ENCODE measurements around the gene SCCPDH.
"Not testable (repeated sequence)": the region's sequence is repeated elsewhere in the genome, so short reads cannot be mapped to it uniquely, and the experiment has no call there.

The SCCPDH gene

DNA sequence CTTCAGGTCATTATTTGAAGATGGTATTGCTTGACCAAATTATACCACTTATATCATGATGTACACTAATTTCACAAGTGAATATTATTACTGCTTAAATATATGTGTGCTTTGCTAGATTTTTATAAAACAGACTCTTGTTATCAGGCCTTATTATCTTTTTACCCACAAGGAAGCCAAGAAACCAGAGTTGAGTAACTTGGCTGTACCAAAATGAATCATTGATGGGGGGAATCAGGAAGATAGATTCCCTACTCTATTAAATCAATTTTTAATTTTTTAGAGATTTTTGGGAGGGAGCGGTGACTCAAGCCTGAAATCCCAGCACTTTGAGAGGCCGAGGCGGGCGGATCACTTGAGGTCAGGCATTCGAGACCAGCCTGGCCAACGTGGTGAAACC is 16.0 kb upstream of the SCCPDH start:
- DNase-seq (ENCODE audit: low spot score): no peak

DNA sequence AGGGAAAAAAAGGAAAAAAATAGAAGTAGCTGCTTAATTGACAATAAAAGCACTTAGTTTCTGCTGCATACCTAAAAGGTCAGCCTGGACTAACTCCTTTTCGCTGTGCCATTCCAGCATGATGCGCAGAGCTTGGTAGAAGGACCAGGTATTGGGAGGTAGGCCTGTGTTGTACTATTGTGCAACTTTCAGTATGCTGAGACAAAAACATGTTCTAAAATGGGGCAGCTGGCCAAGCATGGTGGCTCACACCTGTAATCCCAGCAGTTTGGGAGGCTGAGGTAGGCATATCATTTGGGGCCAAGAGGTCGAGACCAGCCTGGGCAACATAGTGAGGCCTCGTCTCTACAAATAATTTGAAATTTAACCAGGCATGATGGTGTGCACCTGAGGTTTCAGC is 15.0 kb upstream of the SCCPDH start:
- DNase-seq (ENCODE audit: low spot score): no peak

DNA sequence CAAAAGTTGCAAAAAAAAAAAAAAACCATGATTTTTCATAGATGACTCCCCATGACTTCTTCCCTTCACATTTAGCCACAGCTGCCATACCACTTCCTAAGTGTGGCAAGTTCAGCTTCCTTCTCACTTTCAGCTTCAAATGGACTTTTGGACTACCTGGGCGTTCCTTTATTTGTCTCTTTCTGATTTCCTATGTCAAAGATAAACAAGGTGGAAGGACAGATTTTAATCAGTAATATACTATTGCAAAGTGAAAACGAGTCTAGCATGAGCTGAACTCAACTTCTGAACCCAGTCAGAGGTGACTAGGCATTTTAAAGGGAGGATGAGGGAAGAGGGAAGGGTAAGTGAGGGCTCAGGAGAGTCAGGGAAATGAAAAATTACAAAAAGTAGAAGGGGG is 14.4 kb upstream of the SCCPDH start:
- no peak for DNase-seq (ENCODE audit: low spot score)

DNA sequence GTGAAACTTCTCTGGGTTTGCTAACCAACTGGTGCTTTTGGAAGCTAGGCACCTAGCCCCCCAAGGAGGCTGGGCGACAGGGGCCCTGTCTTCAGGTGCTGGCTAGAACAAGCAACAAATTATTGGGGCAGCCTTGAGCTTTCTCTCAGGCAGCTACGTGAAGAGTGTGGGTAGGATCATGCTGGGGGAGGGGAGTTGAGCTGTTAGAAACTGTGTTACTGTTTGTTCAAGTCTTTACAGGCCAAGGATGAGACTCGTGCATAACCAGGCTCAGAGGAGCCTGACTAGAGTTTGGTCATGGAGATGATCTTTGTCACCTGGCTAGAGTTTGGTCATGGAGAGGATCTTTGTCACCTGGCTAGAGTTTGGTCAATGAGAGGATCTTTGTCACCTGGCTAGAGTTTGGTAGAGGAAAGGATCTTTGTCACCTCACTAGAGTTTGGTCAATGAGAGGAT is 12.6 kb upstream of the SCCPDH start:
- DNase-seq (ENCODE audit: low spot score): no peak

DNA sequence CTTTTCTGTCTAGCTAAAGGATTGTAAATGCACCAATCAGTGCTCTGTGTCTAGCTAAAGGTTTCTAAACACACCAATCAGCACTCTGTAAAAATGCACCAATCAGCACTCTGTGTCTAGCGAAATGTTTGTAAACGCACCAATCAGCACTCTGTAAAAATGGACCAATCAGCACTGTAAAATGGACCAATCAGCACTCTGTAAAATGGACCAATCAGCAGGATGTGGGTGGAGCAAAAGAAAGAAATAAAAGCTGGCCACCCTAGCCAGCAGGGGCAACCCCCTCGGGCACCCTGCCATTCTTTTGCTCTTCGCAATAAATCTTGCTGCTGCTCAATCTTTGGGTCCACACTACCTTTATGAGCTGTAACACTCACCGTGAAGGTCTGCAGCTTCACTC is 11.8 kb upstream of the SCCPDH start:
- DNase-seq (ENCODE audit: low spot score): not testable (repeated sequence)

DNA sequence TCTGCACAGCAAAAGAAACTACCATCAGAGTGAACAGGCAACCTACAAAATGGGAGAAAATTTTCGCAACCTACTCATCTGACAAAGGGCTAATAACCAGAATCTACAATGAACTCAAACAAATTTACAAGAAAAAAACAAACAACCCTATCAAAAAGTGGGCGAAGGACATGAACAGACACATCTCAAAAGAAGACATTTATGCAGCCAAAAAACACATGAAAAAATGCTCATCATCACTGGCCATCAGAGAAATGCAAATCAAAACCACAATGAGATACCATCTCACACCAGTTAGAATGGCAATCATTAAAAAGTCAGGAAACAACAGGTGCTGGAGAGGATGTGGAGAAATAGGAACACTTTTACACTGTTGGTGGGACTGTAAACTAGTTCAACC is 4.8 kb upstream of the SCCPDH start:
- not testable (repeated sequence) for DNase-seq (ENCODE audit: low spot score)

DNA sequence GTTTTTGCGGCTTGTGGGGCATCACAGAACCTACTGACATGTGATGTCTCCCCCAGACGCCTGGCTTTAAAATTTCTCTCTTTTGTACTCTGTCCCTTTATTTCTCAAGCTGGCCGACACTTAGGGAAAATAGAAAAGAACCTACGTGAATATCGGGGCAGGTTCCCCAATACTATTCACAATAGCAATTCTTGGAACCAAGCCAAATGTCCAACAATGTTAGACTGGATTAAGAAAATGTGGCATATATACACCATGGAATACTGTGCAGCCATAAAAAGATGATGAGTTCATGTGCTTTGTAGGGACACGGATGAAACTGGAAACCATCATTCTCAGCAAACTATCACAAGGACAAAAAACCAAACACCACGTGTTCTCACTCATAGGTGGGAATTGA is 3.4 kb upstream of the SCCPDH start:
- not testable (repeated sequence) for DNase-seq (ENCODE audit: low spot score)

DNA sequence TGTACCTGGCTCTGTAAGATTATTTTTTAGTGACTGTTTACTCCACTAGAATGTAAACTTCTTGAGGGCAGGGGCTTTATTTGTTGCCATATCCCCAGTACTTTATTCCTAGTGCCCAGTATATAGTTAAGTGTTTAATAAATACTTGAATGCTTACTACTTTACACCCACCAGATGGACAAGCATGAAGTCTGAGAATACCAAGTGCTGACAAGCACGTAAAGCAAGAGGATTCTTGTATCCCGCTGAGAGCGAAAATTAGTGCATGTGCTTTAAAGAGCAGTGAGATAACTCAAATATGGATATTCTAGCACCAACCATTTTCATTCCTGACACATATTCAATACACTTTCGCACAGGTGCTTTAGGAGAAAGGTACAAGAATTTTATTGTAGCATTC is 1.5 kb upstream of the SCCPDH start:
- DNase-seq (ENCODE audit: low spot score): no peak

DNA sequence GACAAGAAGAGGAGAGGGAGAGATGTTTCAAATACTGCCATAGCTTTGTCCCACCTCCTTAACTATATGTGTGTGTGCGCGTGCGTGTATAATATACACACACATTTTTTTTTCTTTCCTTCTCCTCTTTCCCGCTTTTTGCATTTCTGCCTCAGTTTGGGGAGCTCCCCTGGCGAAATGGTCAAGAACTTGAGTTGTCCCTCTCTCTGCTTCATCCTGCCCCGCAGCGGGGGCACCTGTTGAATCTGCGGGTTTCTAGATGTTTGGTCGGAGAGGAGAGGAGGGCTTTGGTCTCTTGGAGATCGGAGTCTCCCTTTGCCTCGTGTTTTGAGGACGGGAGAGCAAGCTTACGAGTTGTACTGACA is 504 bp downstream of the SCCPDH start:
- peak; percentile 25 for DNase-seq (ENCODE audit: low spot score)

DNA sequence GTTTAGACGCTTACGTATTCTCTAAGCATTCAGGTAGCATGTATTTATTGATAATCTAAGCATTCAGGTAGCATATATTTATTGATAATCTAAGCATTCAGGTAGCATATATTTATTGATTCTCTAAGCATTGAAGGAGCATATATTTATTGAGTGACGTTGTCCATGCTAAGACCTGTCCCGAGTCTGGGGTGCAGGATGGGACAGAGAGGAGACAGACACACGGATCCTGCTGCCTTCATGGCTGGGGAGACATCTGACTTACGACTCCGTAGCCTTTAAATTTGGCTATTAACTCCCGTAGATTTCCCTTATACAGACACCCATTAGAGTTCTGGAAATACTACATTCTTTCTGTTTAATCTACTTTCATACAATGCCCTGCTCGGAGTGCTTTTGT is 982 bp downstream of the SCCPDH start:
- no peak for DNase-seq (ENCODE audit: low spot score)

DNA sequence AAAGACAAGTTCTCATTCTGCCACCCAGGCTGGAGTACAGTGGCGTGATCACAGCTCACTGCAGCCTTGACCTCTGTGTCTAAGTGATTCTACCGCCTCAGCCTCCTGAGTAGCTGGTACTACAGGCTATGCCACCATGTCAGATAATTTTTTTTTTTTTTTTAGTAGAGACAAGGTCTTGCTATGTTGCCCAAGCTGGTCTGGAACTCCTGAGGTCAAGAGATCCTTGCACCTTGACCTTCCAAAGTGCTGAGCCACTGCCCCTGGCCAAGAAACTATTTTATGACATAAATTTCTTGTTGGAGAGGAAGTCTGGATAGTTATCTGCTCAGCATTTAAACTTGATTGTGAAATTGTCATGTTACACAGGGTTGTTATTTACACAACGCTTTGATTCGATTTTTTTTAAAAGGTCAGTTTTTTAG is 2.1 kb downstream of the SCCPDH start:
- no peak for DNase-seq (ENCODE audit: low spot score)

DNA sequence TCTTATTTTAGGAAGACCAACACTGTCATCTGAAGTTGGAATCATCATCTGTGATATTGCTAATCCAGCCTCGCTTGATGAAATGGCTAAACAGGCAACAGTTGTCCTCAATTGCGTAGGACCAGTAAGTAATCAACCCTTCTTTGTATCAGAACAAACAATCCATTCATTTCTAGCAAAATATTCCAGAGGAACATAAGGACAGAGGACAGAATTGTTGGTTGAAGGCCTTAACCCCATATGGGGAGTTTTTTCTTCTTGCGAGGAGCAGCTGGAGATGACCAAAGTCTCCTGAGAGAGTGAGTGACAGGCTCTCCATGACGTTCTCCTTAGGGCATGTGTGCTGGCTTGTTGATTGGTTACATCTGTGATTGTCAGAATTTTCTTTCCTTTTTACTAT is 2.7 kb downstream of the SCCPDH start:
- DNase-seq (ENCODE audit: low spot score): no peak

DNA sequence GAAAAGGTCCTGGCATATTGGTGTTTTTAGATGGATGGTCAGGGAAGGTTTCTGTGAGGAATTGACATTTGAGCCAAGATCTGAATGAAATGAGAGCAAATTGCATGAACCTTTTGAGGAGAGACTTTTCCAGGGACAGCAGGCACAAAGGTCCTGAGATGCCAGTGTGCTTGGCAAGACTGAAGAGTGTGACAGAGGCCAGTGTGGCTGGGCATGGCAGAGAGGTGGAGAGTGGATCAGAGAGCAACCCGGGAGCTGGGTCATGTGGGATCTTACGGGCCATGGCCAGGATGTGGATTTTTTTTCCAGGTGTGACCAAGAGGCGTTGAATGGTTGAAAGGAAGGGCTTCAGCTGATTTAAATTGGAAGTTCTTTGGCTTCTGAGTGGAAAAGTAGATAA is 3.4 kb downstream of the SCCPDH start:
- no peak for DNase-seq (ENCODE audit: low spot score)

DNA sequence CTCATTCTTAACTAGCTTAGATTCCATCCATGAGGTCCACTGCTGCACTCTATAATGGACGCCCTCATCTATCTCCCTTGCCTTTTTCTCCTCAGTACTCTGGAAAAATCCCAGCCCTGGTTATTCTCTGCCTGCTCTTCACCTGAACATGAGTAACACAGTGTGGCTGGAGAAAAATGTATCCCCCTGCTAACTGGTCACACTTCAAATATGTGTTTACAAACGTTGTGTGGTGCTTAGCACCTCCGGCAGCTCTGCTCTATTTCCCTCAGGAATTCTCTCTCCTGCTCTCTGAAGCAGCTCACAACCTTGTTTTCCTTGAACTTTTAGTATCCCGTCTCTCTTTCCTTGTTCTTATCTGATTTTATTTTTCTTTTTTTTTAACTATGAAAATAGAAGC is 4.1 kb downstream of the SCCPDH start:
- DNase-seq (ENCODE audit: low spot score): no peak

DNA sequence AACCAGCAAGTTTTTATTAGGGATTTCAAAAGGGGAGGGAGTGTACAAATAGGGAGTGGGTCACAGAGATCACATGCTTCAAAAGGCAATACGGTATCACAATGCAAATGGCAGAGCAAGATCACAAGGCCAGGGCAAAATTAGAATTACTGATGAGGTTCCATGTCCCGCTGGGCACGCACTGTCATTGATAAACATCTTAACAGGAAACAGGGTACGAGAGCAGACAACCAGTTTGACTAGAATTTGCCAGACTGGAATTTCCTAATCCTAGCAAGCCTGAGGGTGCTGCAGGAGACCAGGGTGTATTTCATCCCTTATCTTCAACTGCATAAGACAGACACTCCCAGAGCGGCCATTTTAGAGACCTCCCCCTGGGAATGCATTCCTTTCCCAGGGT is 4.8 kb downstream of the SCCPDH start:
- not testable (repeated sequence) for DNase-seq (ENCODE audit: low spot score)

DNA sequence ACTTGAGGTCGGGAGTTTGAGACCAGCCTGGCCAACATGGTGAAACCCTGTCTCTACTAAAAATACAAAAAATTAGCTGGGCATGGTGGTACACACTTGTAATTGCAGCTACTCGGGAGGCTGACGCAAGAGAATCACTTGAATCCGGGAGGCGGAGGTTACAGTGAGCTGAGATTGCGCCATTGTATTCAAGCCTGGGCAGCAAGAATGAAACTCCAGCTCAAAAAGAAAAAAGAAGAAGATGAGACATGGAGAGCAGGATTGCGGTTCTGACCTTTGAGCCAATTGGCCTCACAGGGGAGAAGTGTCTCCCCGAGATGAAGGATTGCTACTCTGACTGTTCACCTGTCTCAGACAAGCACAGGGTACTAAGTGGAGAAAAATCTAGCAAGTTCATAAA is 6.6 kb downstream of the SCCPDH start:
- no peak for DNase-seq (ENCODE audit: low spot score)

DNA sequence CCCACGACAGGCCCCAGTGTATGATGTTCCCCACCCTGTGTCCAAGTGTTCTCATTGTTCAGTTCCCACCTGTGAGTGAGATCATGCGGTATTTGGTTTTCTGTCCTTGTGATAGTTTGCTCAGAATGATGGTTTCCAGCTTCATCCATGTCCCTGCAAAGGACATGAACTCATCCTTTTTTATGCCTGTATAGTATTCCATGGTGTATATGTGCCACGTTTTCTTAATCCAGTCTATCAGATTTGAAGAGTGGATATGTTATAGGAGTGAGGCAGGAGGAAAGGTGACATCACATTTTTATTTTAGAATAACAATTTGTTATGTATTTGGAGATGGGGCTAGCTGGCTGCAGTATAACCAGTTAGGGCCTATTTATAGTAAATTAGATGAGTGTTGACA is 7.7 kb downstream of the SCCPDH start:
- DNase-seq (ENCODE audit: low spot score): not testable (repeated sequence)

DNA sequence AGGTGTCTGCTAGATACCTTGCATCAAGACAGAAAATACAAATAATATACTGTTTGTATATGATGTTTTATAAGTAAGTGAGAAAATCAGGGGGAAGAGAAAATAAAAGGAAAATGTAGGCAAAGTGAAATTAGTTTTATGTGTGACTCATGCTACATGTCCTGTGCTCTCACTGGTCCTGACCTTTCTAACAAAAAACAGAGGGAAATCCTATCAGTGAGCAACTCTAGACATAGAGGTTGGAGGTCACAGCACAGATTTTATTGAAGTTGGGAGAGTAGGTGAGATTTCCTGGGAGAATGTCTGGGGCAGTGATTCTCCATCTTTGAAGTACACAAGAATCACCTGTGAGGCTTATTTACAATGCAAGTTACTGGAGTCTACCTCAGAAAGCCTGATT is 9.5 kb downstream of the SCCPDH start:
- no peak for DNase-seq (ENCODE audit: low spot score)

DNA sequence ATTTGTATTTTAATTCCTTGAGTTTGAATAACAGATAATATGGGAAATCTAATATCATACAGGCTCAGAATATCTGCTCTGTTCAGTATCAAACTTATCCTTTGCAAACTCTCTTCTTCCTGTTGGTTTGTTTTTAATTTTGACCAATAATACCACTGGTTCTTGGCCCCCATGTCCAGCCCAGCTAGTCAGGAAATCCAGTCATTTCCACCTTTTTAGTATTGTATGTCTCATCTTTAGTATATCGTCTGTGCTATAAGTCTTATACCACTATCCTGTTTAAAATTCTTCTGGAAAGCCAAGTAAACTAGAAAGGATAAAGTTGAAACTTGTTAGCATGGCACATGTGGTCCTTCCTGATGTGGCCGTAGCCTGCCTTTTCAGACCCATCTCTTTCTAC is 10.7 kb downstream of the SCCPDH start:
- DNase-seq (ENCODE audit: low spot score): no peak

DNA sequence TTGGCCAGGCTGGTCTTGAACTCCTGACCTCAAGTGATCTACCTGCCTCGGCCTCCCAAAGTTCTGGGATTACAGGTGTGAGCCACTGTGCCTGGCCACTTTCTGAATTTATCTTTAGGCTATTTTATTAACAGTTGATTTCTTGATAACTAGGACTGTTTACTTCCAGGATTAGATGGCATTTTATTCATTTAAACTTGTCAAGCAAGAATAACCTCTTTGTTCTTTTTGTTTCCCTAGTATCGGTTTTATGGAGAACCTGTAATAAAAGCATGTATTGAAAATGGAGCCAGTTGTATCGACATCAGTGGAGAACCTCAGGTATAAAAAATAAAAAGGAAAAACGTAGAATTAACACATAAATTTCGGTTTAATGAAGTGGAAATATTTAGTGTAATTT is 11.5 kb downstream of the SCCPDH start:
- DNase-seq (ENCODE audit: low spot score): no peak

DNA sequence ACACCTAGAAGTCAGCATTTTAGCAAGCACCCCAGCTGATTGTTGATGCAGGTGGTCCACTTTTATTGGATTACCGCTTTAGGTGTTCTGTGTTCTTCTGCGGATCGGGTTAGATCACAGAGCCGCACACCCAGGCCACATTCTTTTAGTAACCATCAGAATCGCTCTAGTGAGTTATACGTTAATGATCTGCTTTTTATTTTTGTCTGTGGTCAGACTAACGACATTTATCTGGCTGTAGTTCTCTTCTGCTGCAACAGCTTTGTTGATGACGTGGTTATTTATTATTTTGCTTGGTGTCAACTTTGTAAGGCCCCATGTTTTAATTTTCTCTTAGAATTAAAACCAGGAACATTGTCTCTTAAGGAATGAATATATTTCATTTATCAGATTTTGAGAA is 18.2 kb downstream of the SCCPDH start:
- DNase-seq (ENCODE audit: low spot score): no peak

DNA sequence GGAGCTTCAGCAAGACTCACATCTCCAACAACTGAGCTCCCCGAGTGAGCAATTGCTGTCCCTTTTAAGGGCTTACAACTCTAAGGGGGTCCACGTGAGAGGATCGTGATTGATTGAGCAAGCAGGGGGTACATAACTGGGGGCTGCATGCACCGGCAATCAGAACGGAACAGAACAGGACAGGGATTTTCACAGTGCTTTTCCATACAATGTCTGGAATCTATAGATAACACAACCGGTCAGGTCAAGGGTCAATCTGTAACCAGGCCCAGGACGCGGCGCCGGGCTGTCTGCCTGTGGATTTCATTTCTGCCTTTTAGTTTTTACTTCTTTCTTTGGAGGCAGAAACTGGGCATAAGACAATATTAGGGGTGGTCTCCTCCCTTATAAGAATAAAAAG is 21.9 kb downstream of the SCCPDH start:
- not testable (repeated sequence) for DNase-seq (ENCODE audit: low spot score)

DNA sequence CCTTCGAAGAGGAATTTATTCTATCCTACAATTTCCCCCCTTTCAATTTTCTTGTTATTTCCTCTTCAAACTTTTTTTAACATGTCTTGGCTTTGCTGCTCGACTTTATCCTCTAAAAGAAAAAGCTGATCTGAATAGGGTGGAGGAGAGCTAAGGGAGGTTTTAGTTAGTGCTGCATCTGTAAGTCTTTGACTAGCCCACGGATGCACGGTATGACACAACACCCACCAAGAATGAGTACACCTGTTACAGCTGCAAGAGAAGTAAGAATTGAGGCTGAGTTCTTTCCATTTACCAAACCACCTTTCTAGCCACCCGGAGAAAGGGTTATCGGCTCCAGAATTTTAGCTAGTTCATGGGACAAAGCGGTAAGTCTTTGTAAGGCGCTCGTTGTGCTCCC is 23.8 kb downstream of the SCCPDH start:
- no peak for DNase-seq (ENCODE audit: low spot score)

DNA sequence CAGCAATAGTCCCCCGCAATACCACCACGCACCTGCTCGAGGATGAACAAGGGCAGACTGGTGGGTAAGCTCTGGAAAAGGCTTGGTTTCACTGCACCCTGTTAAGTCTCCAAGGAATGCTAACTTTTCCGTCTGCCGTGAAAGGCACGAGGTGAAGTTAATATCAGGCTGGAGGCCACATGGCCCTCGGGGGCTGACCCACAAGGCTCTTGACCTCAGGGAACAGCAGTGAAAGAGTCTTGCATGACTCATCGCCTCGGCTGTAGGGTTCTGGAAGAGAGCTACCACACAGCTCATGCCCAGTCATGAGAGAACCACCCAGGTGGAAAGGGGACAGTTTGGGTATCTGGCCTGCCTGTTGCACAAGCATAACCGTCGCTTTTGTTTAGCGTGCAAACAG is 24.7 kb downstream of the SCCPDH start:
- DNase-seq (ENCODE audit: low spot score): no peak

DNA sequence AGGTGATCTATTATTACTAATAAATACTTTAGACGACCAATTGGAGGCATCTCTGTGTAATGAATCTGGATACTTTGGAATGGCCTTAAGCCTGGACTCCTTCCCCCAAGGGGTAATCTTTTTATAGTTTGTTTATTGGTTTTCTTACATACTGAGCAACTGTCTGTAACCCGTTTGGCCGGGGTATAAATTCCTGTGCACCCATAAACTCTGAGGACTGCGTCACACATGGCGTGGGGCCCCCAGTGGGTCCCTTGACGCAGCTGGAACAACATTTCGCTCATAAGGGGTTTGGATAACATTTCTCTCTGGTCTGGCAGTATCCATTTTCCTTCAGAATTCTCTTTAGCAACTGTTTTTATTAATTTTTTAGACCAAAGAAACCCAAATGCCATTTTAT is 26.5 kb downstream of the SCCPDH start:
- no peak for DNase-seq (ENCODE audit: low spot score)
